T-helper 17 cell (primary cell): ENCODE data around the gene UBXN7. TPM values are rescaled to one million over a fixed set of nuclear protein-coding genes. Genes with fewer than 3 reads are reported as not detected.
"Not testable (repeated sequence)": the region's sequence is repeated elsewhere in the genome, so short reads cannot be mapped to it uniquely, and the experiment has no call there.

Experiments used
- ATAC-seq: fragments of 150-1000 bp; cut with Tn5 transposase; 2 replicates; pipeline ENCODE4 v1.10.0; 2021; ENCODE audit warnings: mild to moderate bottlenecking, moderate library complexity
- DNase-seq, 3 donors: peaks; one replicate each; pipeline versions ENCODE4 v3.0.0 to v3.0.0-alpha.2; 2020 to 2021
- H3K9me3 ChIP-seq: one replicate; pipeline ENCODE4 v1.7.0; 2013; ENCODE audit warnings: low read length, mild to moderate bottlenecking; ENCODE audit not compliant: control insufficient read depth, poor library complexity, severe bottlenecking
- H3K27ac Mint-ChIP-seq: one replicate; pipeline ENCODE4 v1.8.0; 2022; ENCODE audit warnings: mild to moderate bottlenecking, moderate library complexity, mixed read lengths
- H3K27me3 Mint-ChIP-seq: one replicate; pipeline ENCODE4 v1.8.0; 2022; ENCODE audit warnings: mixed read lengths
- H3K36me3 Mint-ChIP-seq: one replicate; pipeline ENCODE4 v1.8.0; 2022; ENCODE audit warnings: low read depth, mixed read lengths
- H3K4me1 Mint-ChIP-seq: one replicate; pipeline ENCODE4 v1.8.0; 2022; ENCODE audit warnings: mild to moderate bottlenecking, mixed read lengths
- H3K4me3 Mint-ChIP-seq: one replicate; pipeline ENCODE4 v1.8.0; 2022; ENCODE audit warnings: mild to moderate bottlenecking, moderate library complexity, mixed read lengths
- total RNA-seq, 4 donors: library from RNA in 2 of 4; stranded (reverse) in 2 of 4; gene quantifications; one replicate each; pipeline ENCODE4 v1.2.3 and lab custom pipeline; 2022 to 2026

Gene UBXN7
- total RNA-seq, 2 donors from 2014 or later = 58.8 to 86.0 TPM

DNA sequence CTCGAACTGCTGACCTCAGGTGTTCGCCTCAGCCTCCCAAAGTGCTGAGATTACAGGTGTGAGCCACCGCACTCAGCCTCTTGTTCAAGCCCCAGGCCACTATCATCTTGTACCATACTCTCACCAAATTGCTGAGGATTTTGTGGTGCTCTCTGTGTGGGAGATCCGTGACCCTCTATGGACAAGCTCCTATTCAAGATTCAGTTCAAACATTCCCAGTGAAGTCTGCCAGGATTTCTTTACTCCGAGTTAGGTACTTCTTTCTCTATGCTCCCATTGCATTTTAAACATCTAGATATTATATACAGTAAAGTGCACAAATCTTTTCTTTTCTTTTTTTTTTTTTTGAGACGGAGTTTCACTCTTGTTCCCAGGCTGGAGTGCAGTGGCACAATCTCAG is 93.2 kb downstream of the UBXN7 start:
- Mint-ChIP-seq H3K27me3 (no peaks in the 10 kb centered on the region), H3K27ac (no peak overlapping the region), H3K4me3 (no peak overlapping the region), H3K4me1 (no peaks in the 10 kb centered on the region), H3K36me3 (no peaks in the 10 kb centered on the region)
- ATAC-seq = no peak
- DNase-seq = no peak
- H3K9me3 ChIP-seq = no peaks in the 10 kb centered on the region

DNA sequence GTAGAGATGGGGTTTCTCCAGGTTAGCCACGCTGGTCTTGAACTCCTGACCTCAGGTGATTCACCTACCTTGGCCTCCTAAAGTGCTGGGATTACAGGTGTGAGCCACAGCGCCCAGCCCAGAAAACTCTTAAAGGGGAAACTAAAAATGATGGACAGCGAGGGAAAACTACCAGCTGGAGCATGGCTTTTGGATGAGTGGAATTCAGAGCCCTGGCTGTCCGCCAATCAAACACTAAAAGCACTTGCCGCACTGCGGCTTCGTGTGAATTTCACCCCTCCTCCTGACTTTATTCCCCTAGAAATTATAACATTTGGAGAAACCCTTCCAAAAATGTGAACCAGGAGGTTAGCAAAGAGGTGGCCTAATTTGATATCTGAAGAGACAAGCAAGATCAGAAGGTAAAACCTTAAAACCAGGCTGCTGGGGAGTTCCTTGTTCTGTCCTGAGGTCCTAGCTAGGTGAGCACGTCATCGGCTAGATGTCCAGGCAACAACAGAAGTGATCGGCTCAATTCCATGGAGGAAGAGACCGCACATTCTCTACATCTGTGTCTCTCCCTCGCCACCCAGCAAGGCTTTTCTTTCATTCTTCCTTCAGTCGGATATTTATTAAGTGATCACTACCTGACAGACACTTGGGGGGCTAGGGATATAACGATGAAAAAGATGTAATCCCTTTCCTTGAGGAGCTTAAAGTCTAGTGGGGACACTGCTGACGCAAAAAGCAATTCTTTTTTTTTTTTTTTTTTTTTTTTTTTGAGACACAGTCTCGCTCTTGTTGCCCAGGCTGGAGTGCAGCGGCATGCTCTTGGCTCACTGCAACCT is 95.7 kb downstream of the UBXN7 start:
- Mint-ChIP-seq H3K4me3 (no peak overlapping the region), H3K36me3 (no peaks in the 10 kb centered on the region), H3K27me3 (no peaks in the 10 kb centered on the region), H3K27ac (no peak overlapping the region), H3K4me1 (no peaks in the 10 kb centered on the region)
- DNase-seq (no peak), ATAC-seq (no peak)
- no peaks in the 10 kb centered on the region for H3K9me3 ChIP-seq

DNA sequence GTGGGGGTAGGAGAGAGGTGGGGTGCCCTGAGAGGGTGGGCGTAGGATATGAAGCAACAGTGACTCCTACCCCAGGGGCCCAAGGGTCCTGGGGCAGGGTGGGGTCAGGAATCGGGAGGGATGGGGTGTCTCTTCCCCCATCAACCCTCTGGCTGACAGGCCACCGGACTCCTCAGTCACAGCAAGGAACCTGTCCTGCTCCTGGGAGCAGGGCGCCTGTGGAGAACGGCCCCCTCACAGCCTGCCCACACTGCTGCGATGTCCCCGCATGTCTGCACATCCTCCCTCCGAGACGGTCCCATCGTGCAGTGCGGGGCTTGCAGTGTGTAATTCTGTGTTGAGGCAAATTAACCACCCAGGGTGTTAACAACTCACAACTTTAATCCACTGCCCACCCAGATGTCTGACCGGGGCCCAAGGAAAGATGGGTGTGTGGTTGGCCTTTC is 96.7 kb downstream of the UBXN7 start:
- Mint-ChIP-seq H3K27ac (no peak overlapping the region), H3K27me3 (no peaks in the 10 kb centered on the region), H3K4me3 (no peak overlapping the region), H3K36me3 (no peaks in the 10 kb centered on the region), H3K4me1 (no peaks in the 10 kb centered on the region)
- DNase-seq = no peak
- ATAC-seq = no peak
- no peaks in the 10 kb centered on the region for H3K9me3 ChIP-seq

DNA sequence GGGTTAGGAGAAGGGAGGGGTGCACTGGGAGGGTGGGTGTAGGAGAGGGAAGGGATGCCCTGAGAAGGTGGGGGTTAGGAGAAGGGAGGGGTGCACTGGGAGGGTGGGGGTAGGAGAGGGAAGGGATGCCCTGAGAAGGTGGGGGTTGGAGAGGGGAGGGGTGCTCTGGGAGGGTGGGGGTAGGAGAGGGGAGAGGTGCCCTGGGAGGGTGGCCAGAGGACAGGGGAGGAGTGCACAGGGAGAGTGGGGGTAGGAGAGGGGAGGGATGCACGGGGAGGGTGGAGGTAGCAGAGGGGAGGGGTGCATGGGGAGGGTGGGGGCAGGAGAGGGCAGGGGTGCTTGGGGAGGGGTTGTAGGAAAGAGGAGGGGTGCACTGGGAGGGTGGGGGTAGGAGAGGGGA is 97.2 kb downstream of the UBXN7 start:
- Mint-ChIP-seq H3K36me3 (no peaks in the 10 kb centered on the region), H3K4me3 (no peak overlapping the region), H3K4me1 (no peaks in the 10 kb centered on the region), H3K27ac (no peak overlapping the region), H3K27me3 (no peaks in the 10 kb centered on the region)
- DNase-seq (no peak), ATAC-seq (no peak)
- no peaks in the 10 kb centered on the region for H3K9me3 ChIP-seq

DNA sequence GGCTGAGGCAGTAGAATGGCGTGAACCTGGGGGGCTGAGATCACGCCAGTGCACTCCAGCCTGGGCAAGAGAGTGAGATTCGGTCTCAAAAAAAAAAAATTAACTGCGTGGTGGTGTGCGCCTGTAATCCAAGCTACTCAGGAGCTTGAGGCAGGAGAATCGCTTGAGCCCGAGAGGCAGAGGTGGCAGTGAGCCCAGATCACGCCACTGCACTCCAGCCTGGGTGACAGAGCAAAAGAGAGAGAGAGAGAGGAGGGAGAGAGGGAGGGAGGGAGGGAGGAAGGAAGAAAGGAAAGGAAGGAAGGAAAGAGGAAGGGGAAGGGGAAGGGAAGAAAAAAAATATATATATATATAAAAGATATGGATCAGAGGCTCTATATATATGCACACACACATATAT is 100.1 kb downstream of the UBXN7 start:
- peaks cover 6% of the 10 kb centered on the region for H3K27me3 Mint-ChIP-seq
- H3K4me1 Mint-ChIP-seq = no peaks in the 10 kb centered on the region
- no peaks in the 10 kb centered on the region for H3K9me3 ChIP-seq
- H3K27ac Mint-ChIP-seq = no peak overlapping the region
- ATAC-seq (no peak), DNase-seq (no peak)
- no peak overlapping the region for H3K4me3 Mint-ChIP-seq
- no peaks in the 10 kb centered on the region for H3K36me3 Mint-ChIP-seq

DNA sequence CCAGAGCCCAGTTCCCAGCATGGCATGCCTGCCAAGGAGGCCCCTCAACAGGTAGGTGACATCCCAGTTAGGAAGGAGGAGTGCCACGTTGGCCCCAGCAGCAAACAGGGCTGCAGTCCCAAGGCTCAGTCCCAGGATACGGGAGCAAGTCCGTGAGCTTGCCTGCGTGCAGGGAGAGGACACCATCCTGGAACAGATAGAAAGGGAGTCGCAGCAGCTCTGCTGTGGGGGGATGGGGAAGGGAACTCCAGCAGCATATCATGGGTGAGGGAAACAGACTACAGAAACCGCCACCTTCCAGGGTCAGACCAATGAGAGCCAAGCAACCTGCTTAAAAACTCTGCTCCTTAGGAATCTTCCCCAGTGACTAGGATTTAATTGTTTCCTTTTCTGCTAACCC is 104.8 kb downstream of the UBXN7 start:
- no peaks in the 10 kb centered on the region for H3K36me3 Mint-ChIP-seq
- no peak overlapping the region for H3K4me3 Mint-ChIP-seq
- H3K27me3 Mint-ChIP-seq = peaks cover 6% of the 10 kb centered on the region
- no peaks in the 10 kb centered on the region for H3K4me1 Mint-ChIP-seq
- DNase-seq = no peak
- H3K9me3 ChIP-seq = no peaks in the 10 kb centered on the region
- H3K27ac Mint-ChIP-seq = no peak overlapping the region
- ATAC-seq = no peak

DNA sequence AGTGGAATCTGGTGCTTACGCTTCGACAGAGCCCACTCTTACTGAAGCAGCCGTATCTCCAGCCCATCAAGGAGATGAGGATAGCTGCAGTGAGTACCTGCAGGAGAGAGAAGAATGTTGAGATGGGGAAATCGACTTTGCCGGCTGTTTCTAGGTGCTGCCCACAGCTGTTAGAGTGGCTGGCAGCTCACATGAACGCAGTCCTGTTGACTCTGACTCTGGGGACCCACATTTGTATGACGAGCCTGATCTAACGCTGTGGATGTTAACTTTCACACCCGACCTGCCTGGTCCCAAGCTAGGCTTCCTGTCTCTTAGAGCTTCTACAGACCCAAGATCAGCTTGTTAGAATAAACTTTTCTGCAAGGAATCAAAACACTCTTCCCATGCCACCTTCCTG is 105.3 kb downstream of the UBXN7 start:
- no peaks in the 10 kb centered on the region for H3K9me3 ChIP-seq
- ATAC-seq (no peak), DNase-seq (no peak)
- H3K4me3 Mint-ChIP-seq = no peak overlapping the region
- no peak overlapping the region for H3K27ac Mint-ChIP-seq
- H3K27me3 Mint-ChIP-seq = peaks cover 6% of the 10 kb centered on the region
- no peaks in the 10 kb centered on the region for H3K4me1 Mint-ChIP-seq
- H3K36me3 Mint-ChIP-seq = no peaks in the 10 kb centered on the region

DNA sequence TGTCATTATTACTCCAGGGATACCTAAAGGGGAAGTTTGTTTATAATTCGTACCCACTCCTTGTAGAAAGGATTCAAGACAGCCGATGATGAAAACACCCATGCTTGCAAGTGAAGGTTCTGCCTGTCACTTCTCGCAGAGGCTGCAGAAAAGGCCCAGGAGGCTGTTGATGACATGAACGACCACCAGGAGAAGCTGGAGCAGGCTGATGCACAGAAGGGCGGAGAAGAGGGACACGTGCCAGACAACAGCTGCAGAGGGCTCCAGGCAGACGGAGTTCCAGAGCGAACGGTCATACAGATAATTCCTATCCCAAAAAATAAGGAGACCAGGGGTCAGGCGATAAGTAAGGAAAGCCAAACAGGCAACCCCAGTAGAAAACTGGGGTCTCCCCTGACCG is 108.5 kb downstream of the UBXN7 start:
- Mint-ChIP-seq H3K36me3 (no peaks in the 10 kb centered on the region), H3K27ac (no peak overlapping the region), H3K4me3 (no peak overlapping the region)

DNA sequence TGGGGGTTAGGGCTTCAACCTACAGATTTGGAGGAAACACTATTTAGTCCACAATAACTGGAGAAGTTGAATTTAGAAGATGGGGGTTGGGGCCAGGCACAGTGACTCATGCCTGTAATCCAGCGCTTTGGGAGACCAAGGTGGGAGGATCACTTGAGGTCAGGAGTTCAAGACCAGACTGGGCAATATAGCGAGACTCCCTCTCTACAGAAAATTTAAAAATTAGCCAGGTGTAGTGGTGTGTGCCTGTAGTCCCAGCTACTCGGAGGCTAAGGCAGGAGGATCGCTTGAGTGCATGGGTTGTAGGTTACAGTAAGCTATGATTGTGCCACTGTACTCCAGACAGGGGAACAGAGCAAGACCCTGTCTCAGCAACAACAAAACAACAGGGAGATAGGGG is 109.2 kb downstream of the UBXN7 start:
- H3K9me3 ChIP-seq = no peaks in the 10 kb centered on the region
- no peak overlapping the region for H3K4me3 Mint-ChIP-seq
- no peaks in the 10 kb centered on the region for H3K36me3 Mint-ChIP-seq
- peaks cover 6% of the 10 kb centered on the region for H3K27me3 Mint-ChIP-seq
- H3K27ac Mint-ChIP-seq = no peak overlapping the region
- ATAC-seq = no peak
- DNase-seq = no peak
- H3K4me1 Mint-ChIP-seq = peaks cover 2% of the 10 kb centered on the region

More for the DNA sequence above, 108.5 kb downstream of the UBXN7 start:
- peaks cover 6% of the 10 kb centered on the region for H3K27me3 Mint-ChIP-seq
- H3K4me1 Mint-ChIP-seq = peaks cover 2% of the 10 kb centered on the region
- no peak for DNase-seq
- no peaks in the 10 kb centered on the region for H3K9me3 ChIP-seq
- no peak for ATAC-seq

DNA sequence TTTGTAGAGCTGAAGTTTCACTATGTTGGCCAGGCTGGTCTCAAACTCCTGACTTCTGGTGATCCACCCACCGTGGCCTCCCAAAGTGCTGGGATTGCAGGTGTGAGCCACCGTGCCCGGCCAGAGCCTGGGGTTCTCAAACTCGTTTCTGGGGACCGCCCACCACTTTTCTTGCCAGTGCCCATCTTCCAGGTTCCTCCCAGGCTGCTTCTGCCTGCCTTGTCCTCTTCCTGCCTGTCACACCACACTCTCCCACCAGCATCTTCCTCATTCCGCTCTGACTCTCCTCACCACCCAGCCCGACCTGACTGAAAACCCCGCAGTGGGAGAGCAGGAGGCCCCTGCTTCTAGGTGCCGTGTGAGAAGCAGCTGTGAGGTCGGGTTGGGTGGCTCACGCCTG is 111.1 kb downstream of the UBXN7 start:
- no peaks in the 10 kb centered on the region for H3K27me3 Mint-ChIP-seq
- no peak overlapping the region for H3K27ac Mint-ChIP-seq
- H3K4me3 Mint-ChIP-seq = no peak overlapping the region
- ATAC-seq (no peak), DNase-seq (no peak)
- H3K36me3 Mint-ChIP-seq = no peaks in the 10 kb centered on the region
- peaks cover 4% of the 10 kb centered on the region for H3K4me1 Mint-ChIP-seq
- no peaks in the 10 kb centered on the region for H3K9me3 ChIP-seq

DNA sequence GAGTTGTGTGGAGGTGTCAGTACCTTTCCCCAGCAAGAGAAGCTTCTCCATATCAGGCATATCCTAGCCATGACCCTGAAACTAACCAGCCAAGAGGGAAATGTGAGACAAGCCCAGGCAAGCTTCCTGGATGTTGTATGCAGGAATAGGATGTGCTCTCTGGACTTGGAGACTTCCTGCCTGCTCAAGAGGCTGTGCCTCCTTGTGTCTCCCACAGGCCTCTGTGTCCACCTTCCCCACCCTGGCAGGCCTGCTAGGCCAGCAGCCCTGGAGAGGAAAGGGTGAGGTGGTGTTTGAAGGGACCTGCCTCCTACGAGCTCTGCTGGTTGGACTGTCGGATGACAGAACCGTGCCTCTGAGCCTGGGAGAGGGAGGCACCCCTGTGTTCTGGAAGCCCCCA is 112.1 kb downstream of the UBXN7 start:
- DNase-seq (no peak), ATAC-seq (no peak)
- Mint-ChIP-seq H3K27ac (no peak overlapping the region), H3K4me1 (peaks cover 4% of the 10 kb centered on the region), H3K4me3 (no peak overlapping the region), H3K36me3 (no peaks in the 10 kb centered on the region), H3K27me3 (no peaks in the 10 kb centered on the region)
- no peaks in the 10 kb centered on the region for H3K9me3 ChIP-seq

DNA sequence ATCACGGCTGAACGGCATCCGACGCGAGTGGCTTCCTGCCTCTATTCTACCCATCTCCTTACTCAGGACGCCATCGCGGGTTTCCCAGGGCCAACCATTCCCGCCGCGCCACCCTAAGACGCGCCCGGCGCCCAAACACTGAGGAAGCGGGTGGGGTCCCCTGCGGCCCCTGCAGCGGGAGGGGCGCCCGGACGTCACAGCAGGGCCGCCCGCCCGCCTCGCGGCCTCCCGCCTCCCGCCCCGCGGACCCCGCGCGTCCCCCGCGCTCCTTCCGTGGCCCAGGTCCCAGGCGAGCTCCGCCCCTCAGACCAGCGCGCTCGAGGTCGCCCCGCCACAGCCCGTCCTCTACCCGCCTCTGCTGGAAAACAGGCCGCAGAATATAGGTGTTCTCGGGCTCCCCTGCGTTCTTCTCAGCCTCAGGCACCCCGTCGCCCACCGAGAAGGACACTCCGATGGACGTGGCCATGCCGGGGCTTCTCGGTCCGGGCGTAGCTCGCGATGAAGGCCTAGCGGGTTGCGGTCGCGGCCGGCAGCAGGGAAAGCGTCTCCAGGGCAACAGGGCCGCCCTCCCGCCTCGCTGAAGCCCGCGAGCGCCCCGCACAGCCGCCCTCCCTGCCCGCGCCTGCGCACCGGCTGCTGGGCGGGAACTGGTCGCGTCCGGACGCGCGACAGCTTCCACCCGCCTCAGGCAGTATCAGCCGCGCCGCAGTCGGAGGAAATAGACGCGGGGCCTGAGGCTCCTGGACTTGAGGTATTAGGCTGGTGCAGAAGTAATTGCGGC is 114.3 kb downstream of the UBXN7 start, which contains the start of gene DYNLT2B:
Gene DYNLT2B (minus strand): TSS at position 554 of the 781 bp plus-strand sequence. CDS start 88 bp downstream, at position 466.
- ATAC-seq (peak; percentile 89), DNase-seq (peak; percentile 83 to 86 (median 85))
- Mint-ChIP-seq H3K27ac (peak within 1 kb of the TSS; percentile 94), H3K4me3 (peak within 1 kb of the TSS; percentile 96), H3K4me1 (peaks cover 7% of the 10 kb centered on the region), H3K27me3 (no peaks in the 10 kb centered on the region), H3K36me3 (no peaks in the 10 kb centered on the region)
- H3K9me3 ChIP-seq = no peaks in the 10 kb centered on the region

DNA sequence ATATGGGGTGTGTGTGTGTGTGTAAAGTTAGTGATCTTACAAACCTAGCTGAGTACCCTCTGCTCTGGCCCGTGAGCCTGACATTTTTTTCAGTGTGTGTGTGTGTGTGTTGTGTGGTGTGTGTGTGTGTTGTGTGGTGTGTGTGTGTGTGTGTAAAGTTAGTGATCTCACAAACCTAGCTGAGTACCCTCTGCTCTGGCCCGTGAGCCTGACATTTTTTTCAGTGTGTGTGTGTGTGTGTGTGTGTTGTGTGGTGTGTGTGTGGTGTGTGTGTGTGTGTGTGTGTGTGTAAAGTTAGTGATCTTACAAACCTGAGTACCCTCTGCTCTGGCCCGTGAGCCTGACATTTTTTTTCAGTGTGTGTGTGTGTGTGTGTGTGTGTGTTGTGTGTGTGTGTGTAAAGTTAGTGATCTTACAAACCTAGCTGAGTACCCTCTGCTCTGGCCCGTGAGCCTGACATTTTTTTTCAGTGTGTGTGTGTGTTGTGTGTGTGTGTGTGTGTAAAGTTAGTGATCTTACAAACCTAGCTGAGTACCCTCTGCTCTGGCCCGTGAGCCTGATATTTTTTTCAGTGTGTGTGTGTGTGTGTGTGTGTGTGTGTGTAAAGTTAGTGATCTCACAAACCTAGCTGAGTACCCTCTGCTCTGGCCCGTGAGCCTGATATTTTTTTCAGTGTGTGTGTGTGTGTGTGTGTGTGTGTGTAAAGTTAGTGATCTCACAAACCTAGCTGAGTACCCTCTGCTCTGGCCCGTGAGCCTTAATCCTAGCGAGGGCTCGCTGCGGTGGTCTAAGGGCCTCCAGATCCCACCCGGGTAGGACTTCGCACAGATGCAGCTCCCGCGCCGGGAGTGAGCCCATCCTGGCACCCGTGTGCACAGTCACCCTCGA is 115.2 kb downstream of the UBXN7 start:
- not testable (repeated sequence) for H3K4me1 Mint-ChIP-seq, H3K27me3 Mint-ChIP-seq, H3K9me3 ChIP-seq, H3K36me3 Mint-ChIP-seq, DNase-seq, ATAC-seq
- H3K4me3 Mint-ChIP-seq = peak overlapping the region; percentile 96
- peak overlapping the region; percentile 94 for H3K27ac Mint-ChIP-seq
